ENCODE results near the gene ZGRF1. TPM values are rescaled to one million over a fixed set of nuclear protein-coding genes. Genes with fewer than 3 reads are reported as not detected.

Gene ZGRF1
- total RNA-seq, 4 donors from 2014 or later, result 1.5 to 10.0 (median 3.7) TPM

- H3K4me1 ChIP-seq, result no peaks in the 10 kb centered on the region
- no peak overlapping the region for H3K4me3 ChIP-seq
- no peaks in the 10 kb centered on the region for H3K9me3 ChIP-seq
- no peak overlapping the region for H3K27ac ChIP-seq (replicated peaks in 1 of 4)
- TF ChIP-seq POLR2AphosphoS5 (IDR thresholded peaks at IDR 0.05) (no peak), POLR2A (IDR thresholded peaks at IDR 0.05; ENCODE audit: low read depth) (no peak), EP300 (IDR thresholded peaks at IDR 0.05) (no peak), CTCF (IDR thresholded peaks at IDR 0.05) (no peak)
- WGBS, result 79% methylated on average over 2 of the region's 2 CpGs
- no peak for DNase-seq (ENCODE audit: extremely low spot score)
- intact Hi-C loops (cut with DNase I), result no loop called here
- H3K36me3 ChIP-seq, result no peaks in the 10 kb centered on the region
- no peaks in the 10 kb centered on the region for H3K27me3 ChIP-seq
Measured at GRCh38 chr4:112546476-112546875, 90.2 kb downstream of the ZGRF1 start.

- Histone ChIP-seq H3K4me1 (no peaks in the 10 kb centered on the region), H3K4me3 (no peak overlapping the region), H3K36me3 (no peaks in the 10 kb centered on the region), H3K27ac (replicated peaks in 1 of 4) (no peak overlapping the region), H3K27me3 (no peaks in the 10 kb centered on the region), H3K9me3 (no peaks in the 10 kb centered on the region)
- intact Hi-C loops (cut with DNase I), result no loop called here
- no peak for DNase-seq (ENCODE audit: extremely low spot score)
- WGBS, result 88% methylated on average over 3 of the region's 3 CpGs
- TF ChIP-seq EP300 (IDR thresholded peaks at IDR 0.05) (no peak), CTCF (IDR thresholded peaks at IDR 0.05) (no peak), POLR2A (IDR thresholded peaks at IDR 0.05; ENCODE audit: low read depth) (no peak), POLR2AphosphoS5 (IDR thresholded peaks at IDR 0.05) (no peak)
Measured at GRCh38 chr4:112545346-112545745, 91.4 kb downstream of the ZGRF1 start.

GRCh38 chr4:112540695-112541094, 96.0 kb downstream of the ZGRF1 start:
- Histone ChIP-seq H3K27me3 (no peaks in the 10 kb centered on the region), H3K9me3 (no peaks in the 10 kb centered on the region), H3K4me1 (no peaks in the 10 kb centered on the region), H3K27ac (replicated peaks in 1 of 4) (no peak overlapping the region), H3K36me3 (no peaks in the 10 kb centered on the region), H3K4me3 (no peak overlapping the region)
- no peak for DNase-seq (ENCODE audit: extremely low spot score)
- TF ChIP-seq POLR2A (IDR thresholded peaks at IDR 0.05; ENCODE audit: low read depth), result no peak
- no peak for TF ChIP-seq CTCF (IDR thresholded peaks at IDR 0.05)
- no peak for TF ChIP-seq EP300 (IDR thresholded peaks at IDR 0.05)
- no peak for TF ChIP-seq POLR2AphosphoS5 (IDR thresholded peaks at IDR 0.05)
- WGBS, result 78% methylated on average over 1 of the region's 1 CpG
- intact Hi-C loops (cut with DNase I), result no loop called here

- 94% methylated on average over 2 of the region's 2 CpGs for WGBS
- H3K4me3 ChIP-seq, result no peak overlapping the region
- no peaks in the 10 kb centered on the region for H3K27me3 ChIP-seq
- no peak for DNase-seq (ENCODE audit: extremely low spot score)
- no peaks in the 10 kb centered on the region for H3K36me3 ChIP-seq
- intact Hi-C loops (cut with DNase I), result no loop called here
- no peak overlapping the region for H3K27ac ChIP-seq (replicated peaks in 1 of 4)
- TF ChIP-seq POLR2A (IDR thresholded peaks at IDR 0.05; ENCODE audit: low read depth) (no peak), EP300 (IDR thresholded peaks at IDR 0.05) (no peak), CTCF (IDR thresholded peaks at IDR 0.05) (no peak), POLR2AphosphoS5 (IDR thresholded peaks at IDR 0.05) (no peak)
- no peaks in the 10 kb centered on the region for H3K4me1 ChIP-seq
- no peaks in the 10 kb centered on the region for H3K9me3 ChIP-seq
Measured at GRCh38 chr4:112536123-112536522, 100.6 kb downstream of the ZGRF1 start.

- Histone ChIP-seq H3K27me3 (peaks cover 0 to 16% (median 0%) of the 10 kb centered on the region in 4 donors), H3K4me1 (no peaks in the 10 kb centered on the region), H3K9me3 (no peaks in the 10 kb centered on the region), H3K4me3 (no peak overlapping the region), H3K27ac (replicated peaks in 1 of 4) (no peak overlapping the region), H3K36me3 (no peaks in the 10 kb centered on the region)
- TF ChIP-seq POLR2AphosphoS5 (IDR thresholded peaks at IDR 0.05), result no peak
- TF ChIP-seq CTCF (IDR thresholded peaks at IDR 0.05), result no peak
- no peak for TF ChIP-seq POLR2A (IDR thresholded peaks at IDR 0.05; ENCODE audit: low read depth)
- no peak for TF ChIP-seq EP300 (IDR thresholded peaks at IDR 0.05)
- intact Hi-C loops (cut with DNase I), result no loop called here
- no peak for DNase-seq (ENCODE audit: extremely low spot score)
- WGBS, result 71% methylated on average over 3 of the region's 3 CpGs
Measured at GRCh38 chr4:112532267-112532666, 104.4 kb downstream of the ZGRF1 start.
